Measurements from ENCODE around the gene KRT33B.

Gene KRT33B

GRCh38 chr17:41377546-41377945, 7.9 kb upstream of the KRT33B start:
- TF ChIP-seq CTCF (IDR thresholded peaks at IDR 0.05) = no peak

GRCh38 chr17:41369023-41369422, 590 bp downstream of the KRT33B start:
- no peak for TF ChIP-seq CTCF (IDR thresholded peaks at IDR 0.05)

- no peak for TF ChIP-seq CTCF (IDR thresholded peaks at IDR 0.05)
Observed at GRCh38 chr17:41367426-41368075, 2.1 kb downstream of the KRT33B start.

- no peak for TF ChIP-seq CTCF (IDR thresholded peaks at IDR 0.05)
Observed at GRCh38 chr17:41366070-41366469, 3.5 kb downstream of the KRT33B start.

GRCh38 chr17:41363881-41364280, 5.7 kb downstream of the KRT33B start:
- TF ChIP-seq CTCF (IDR thresholded peaks at IDR 0.05) = no peak

GRCh38 chr17:41360296-41360995, 9.2 kb downstream of the KRT33B start:
- no peak for TF ChIP-seq CTCF (IDR thresholded peaks at IDR 0.05)

GRCh38 chr17:41354536-41354935, 15.1 kb downstream of the KRT33B start:
- TF ChIP-seq CTCF (IDR thresholded peaks at IDR 0.05) = no peak
